Stimulated activated naive B cell treated with anti-CD40 and anti-IgM and Interleukin-4, amounts not matched to agents 10 μg/mL and 1 μg/mL and 100 μg/mL, for 72 hours (primary cell): ENCODE measurements around the gene TMEM44.
"Not testable (repeated sequence)": the region's sequence is repeated elsewhere in the genome, so short reads cannot be mapped to it uniquely, and the experiment has no call there.

ENCODE experiments used
- ATAC-seq, 2 donors: fragments of 150-1000 bp; cut with Tn5 transposase; replicated peaks; 2 replicates each; pipeline ENCODE4 v1.10.0; 2021; ENCODE audit warnings: moderate library complexity in 1 of 2
- DNase-seq: peaks from one replicate; pipeline ENCODE4 v3.0.0; 2021
- H3K27ac Mint-ChIP-seq: one replicate; pipeline ENCODE4 v1.8.0; 2022; ENCODE audit warnings: mild to moderate bottlenecking, mixed read lengths
- H3K27me3 Mint-ChIP-seq, 2 donors: one replicate each; pipeline ENCODE4 v1.8.0; 2022; ENCODE audit warnings: mixed read lengths in 2 of 2
- H3K36me3 Mint-ChIP-seq, 2 donors: one replicate each; pipeline ENCODE4 v1.8.0; 2022; ENCODE audit warnings: mixed read lengths in 2 of 2, mild to moderate bottlenecking in 1 of 2
- H3K4me1 Mint-ChIP-seq, 2 donors: one replicate each; pipeline ENCODE4 v1.8.0; 2022; ENCODE audit warnings: mixed read lengths in 2 of 2, mild to moderate bottlenecking in 1 of 2
- H3K4me3 Mint-ChIP-seq, 2 donors: one replicate each; pipeline ENCODE4 v1.8.0; 2022; ENCODE audit warnings: mild to moderate bottlenecking in 2 of 2, mixed read lengths in 2 of 2, moderate library complexity in 1 of 2
- H3K9me3 Mint-ChIP-seq, 2 donors: one replicate each; pipeline ENCODE4 v1.8.0; 2022; ENCODE audit warnings: mixed read lengths in 2 of 2, mild to moderate bottlenecking in 1 of 2

Gene TMEM44

DNA sequence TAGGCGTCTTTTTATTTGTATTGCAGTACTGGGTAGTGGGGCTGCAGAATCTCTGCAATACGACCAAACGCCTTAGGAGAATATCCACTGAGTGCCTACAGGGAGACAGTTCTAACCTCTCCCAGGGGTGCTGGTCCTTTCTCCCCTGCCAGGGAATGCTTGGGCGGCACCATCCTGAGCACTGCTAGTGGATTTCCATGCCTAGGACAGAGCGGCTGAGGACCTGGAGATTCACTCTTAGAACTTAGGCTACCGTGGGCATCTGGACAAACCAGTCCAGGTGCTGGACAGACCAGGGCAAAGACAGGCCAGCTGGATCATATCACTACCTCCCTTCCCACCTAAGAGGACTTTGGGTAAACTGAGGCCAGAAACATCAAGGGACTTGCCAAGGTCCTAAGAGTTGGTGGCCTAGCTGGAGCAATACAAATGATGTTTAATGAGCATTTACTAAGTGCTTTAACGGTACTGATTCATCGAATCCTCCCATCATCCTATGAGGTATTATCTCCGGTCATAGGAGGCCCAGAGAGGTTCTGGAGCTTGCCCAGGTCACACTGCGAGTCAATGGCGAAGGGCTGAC, 902 bp downstream of the TMEM44 start:
- peaks cover 0 to 6% of the 10 kb centered on the region in 2 donors for H3K36me3 Mint-ChIP-seq

DNA sequence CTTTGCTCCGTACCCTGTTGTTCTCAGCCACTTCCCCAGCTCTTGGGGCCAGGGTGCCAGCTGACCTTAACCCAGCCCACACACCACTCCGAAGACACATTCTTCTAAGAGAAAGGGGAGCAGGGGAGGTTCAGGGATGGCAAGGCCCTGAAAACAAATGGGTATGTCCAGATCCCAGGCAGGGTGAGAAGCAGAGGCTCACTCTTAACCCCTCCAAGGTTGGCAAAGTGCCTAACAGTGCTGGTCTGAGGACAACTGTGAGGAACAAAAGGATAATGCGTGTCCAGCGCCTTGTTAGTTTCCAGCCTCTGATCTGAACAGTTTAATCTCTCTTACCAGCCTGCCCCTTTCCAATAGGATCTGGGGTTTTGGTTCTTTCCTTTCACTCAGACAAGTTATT, 1.5 kb downstream of the TMEM44 start:
- ATAC-seq (no peak), DNase-seq (no peak)
- H3K27ac Mint-ChIP-seq, result no peak overlapping the region
- H3K36me3 Mint-ChIP-seq, result peaks cover 0 to 6% of the 10 kb centered on the region in 2 donors
- H3K4me1 Mint-ChIP-seq, result peaks cover 4 to 10% of the 10 kb centered on the region in 2 donors
- H3K4me3 Mint-ChIP-seq, result no peak overlapping the region
- no peaks in the 10 kb centered on the region for H3K27me3 Mint-ChIP-seq
- no peaks in the 10 kb centered on the region for H3K9me3 Mint-ChIP-seq

More for the DNA sequence above, 902 bp downstream of the TMEM44 start:
- DNase-seq (no peak), ATAC-seq (no peak)
- peaks cover 4 to 10% of the 10 kb centered on the region in 2 donors for H3K4me1 Mint-ChIP-seq
- H3K4me3 Mint-ChIP-seq, result peak overlapping the region; percentile 79 to 94
- H3K9me3 Mint-ChIP-seq, result no peaks in the 10 kb centered on the region
- H3K27ac Mint-ChIP-seq, result no peak overlapping the region
- no peaks in the 10 kb centered on the region for H3K27me3 Mint-ChIP-seq

GRCh38 chr3:194630681-194631080, 2.5 kb downstream of the TMEM44 start:
- H3K27me3 Mint-ChIP-seq, ATAC-seq: not testable (repeated sequence)

DNA sequence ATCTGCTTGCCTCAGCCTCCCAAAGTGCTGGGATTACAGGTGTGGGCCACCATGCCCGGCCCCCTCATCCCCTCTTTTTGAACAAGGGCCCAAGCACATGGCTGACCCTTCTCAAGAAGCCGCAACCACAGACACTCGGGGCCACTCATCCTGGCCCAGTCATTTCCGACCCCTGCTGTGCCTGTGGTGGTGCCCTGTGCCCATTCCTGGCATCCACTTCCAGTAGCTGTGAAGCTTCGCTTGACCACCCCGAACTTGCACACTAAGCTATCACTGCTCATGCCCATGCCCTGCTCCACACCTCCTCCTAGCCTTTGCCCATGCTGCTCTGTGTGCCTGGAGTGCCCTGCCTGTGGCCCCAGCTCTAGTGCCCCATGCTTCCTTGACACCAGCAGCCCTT, 8.3 kb downstream of the TMEM44 start:
- Mint-ChIP-seq H3K36me3 (no peaks in the 10 kb centered on the region), H3K27ac (no peak overlapping the region), H3K4me1 (no peaks in the 10 kb centered on the region), H3K9me3 (no peaks in the 10 kb centered on the region), H3K4me3 (no peak overlapping the region), H3K27me3 (no peaks in the 10 kb centered on the region)
- ATAC-seq, result no peak
- DNase-seq, result no peak

More at GRCh38 chr3:194630681-194631080, 2.5 kb downstream of the TMEM44 start:
- not testable (repeated sequence) for H3K27ac Mint-ChIP-seq, DNase-seq, H3K9me3 Mint-ChIP-seq, H3K4me3 Mint-ChIP-seq, H3K4me1 Mint-ChIP-seq, H3K36me3 Mint-ChIP-seq

GRCh38 chr3:194623449-194624290, 9.5 kb downstream of the TMEM44 start:
- Mint-ChIP-seq H3K4me1 (no peaks in the 10 kb centered on the region), H3K36me3 (no peaks in the 10 kb centered on the region), H3K27ac (no peak overlapping the region), H3K27me3 (no peaks in the 10 kb centered on the region), H3K9me3 (no peaks in the 10 kb centered on the region), H3K4me3 (no peak overlapping the region)
- no peak for ATAC-seq
- no peak for DNase-seq

DNA sequence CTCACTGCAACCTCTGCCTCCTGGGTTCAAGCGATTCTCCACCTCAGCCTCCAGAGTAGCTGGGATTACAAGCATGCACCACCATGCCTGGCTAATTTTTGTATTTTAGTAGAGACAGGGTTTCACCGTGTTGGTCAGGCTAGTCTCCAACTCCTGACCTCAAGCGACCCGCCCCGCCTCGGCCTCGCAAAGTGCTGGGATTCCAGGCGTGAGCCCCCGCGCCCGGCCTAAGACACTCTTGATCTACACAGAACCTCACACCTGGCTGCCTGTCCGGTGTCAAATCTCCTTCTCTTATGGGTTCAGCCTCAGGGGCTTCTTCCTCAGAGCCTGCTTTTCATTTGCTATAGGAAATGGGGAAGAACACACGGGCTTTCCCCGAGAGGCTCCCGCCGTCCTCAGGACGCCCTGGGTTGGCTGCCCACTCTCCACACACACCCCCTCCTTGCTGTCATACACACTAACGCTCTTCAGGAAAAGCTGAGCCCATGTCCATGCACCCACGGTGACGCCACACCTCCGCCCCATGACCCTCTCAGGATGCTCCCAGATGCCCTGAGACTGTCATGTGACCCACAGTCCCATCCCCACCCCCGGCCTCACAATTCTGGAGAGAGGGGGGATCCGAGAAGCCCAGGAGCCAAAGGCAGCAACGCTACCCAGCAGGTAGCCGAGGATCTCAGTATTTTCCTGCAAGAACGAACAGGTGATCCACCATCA, 10.4 kb downstream of the TMEM44 start:
- H3K36me3 Mint-ChIP-seq, result no peaks in the 10 kb centered on the region
- H3K27ac Mint-ChIP-seq, result no peak overlapping the region
- no peak for ATAC-seq
- no peak for DNase-seq
- H3K27me3 Mint-ChIP-seq, result no peaks in the 10 kb centered on the region
- no peak overlapping the region for H3K4me3 Mint-ChIP-seq
- no peaks in the 10 kb centered on the region for H3K4me1 Mint-ChIP-seq
- H3K9me3 Mint-ChIP-seq, result no peaks in the 10 kb centered on the region

DNA sequence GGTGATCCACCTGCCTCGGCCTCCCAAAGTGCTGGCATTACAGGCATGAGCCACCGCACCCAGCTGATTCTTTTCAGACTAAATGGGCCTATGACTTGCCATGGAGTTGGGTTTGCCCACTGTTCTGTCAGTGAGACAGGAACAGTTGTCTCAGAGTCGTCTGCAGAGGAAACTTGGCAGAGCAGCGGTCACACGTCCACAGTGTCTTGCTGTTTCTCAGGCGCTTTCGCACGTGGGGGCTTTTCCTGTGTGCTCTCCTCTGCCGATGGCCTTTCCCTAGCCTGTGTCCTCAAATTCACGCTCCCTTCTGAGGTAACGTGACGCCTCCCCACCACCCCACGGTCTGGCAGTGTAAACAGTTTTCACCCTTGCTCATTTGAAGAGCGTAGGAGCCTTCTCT, 11.3 kb downstream of the TMEM44 start:
- H3K9me3 Mint-ChIP-seq, result no peaks in the 10 kb centered on the region
- H3K4me3 Mint-ChIP-seq, result no peak overlapping the region
- ATAC-seq (no peak), DNase-seq (no peak)
- no peak overlapping the region for H3K27ac Mint-ChIP-seq
- no peaks in the 10 kb centered on the region for H3K36me3 Mint-ChIP-seq
- no peaks in the 10 kb centered on the region for H3K27me3 Mint-ChIP-seq
- H3K4me1 Mint-ChIP-seq, result no peaks in the 10 kb centered on the region

DNA sequence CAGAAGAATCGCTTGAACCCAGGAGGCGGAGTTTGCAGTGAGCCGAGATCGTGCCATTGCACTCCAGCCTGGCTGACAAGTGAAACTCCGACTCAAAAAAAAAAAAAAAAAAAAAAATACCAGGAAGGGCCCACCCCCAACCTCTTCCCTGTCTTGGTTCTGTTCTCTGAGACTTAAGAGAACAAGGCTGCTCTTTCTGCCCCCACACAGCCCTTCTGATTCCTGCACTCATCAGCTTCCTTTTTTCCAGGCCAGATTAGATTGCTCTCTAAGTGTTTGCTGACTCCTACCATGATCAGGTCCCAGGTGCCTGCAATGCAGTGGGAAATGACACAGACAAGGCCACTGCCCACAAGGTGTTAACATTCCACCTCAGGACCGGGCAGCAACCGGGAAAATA, 13.0 kb downstream of the TMEM44 start:
- no peak for DNase-seq
- no peak for ATAC-seq
- Mint-ChIP-seq H3K9me3 (no peaks in the 10 kb centered on the region), H3K4me1 (no peaks in the 10 kb centered on the region), H3K4me3 (no peak overlapping the region), H3K36me3 (no peaks in the 10 kb centered on the region), H3K27ac (no peak overlapping the region), H3K27me3 (no peaks in the 10 kb centered on the region)

GRCh38 chr3:194619741-194620140, 13.5 kb downstream of the TMEM44 start:
- Mint-ChIP-seq H3K4me1 (no peaks in the 10 kb centered on the region), H3K9me3 (no peaks in the 10 kb centered on the region), H3K27me3 (no peaks in the 10 kb centered on the region), H3K4me3 (no peak overlapping the region), H3K27ac (peak overlapping the region; percentile 44), H3K36me3 (no peaks in the 10 kb centered on the region)
- no peak for DNase-seq
- no peak for ATAC-seq

DNA sequence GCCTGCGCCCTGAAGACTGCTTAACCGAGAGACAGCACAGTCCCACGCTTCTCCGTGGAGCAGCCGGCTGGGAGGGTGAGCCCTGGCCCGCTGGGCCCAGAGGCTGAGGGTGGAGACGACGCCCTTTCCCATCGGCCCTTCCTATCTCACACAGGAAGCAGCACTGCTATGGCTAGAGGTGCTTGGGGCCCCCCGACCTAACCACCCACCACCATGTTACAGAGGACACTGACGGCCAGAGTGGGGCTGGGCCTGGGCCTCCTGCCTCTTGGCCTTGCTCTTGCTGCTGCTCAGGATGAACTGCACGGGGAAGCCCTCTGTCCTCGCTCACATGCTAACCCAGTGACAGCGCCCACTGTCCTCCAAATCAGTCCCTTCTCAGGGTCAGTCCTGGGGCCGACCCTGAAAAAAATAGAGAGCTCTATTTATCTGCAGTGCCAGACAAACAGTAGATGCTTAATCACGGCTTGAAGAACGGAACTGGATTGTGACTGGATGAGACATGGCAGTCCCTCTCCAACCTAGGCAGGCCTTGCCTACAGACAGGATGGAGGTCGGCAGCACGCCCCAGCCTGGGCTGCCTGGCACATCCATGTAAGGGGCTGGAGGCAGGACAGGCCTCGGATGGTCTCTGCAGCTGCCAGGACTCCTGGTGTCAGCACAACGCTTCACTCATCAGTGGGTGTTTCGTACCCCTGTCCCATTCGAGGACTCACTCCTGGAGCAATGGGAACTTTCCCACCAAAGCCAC, 14.2 kb downstream of the TMEM44 start:
- no peaks in the 10 kb centered on the region for H3K9me3 Mint-ChIP-seq
- no peak for ATAC-seq
- no peaks in the 10 kb centered on the region for H3K4me1 Mint-ChIP-seq

GRCh38 chr3:194617827-194618226, 15.4 kb downstream of the TMEM44 start:
- H3K4me1 Mint-ChIP-seq, result no peaks in the 10 kb centered on the region
- H3K27me3 Mint-ChIP-seq, result no peaks in the 10 kb centered on the region
- no peak overlapping the region for H3K4me3 Mint-ChIP-seq
- H3K27ac Mint-ChIP-seq, result no peak overlapping the region
- H3K9me3 Mint-ChIP-seq, result no peaks in the 10 kb centered on the region
- H3K36me3 Mint-ChIP-seq, result no peaks in the 10 kb centered on the region
- ATAC-seq (no peak), DNase-seq (no peak)

More for the DNA sequence above, 14.2 kb downstream of the TMEM44 start:
- DNase-seq, result no peak
- Mint-ChIP-seq H3K4me3 (no peak overlapping the region), H3K27me3 (no peaks in the 10 kb centered on the region), H3K36me3 (no peaks in the 10 kb centered on the region), H3K27ac (no peak overlapping the region)

GRCh38 chr3:194617143-194617671, 16.0 kb downstream of the TMEM44 start:
- Mint-ChIP-seq H3K27me3 (no peaks in the 10 kb centered on the region), H3K36me3 (no peaks in the 10 kb centered on the region), H3K4me1 (no peaks in the 10 kb centered on the region), H3K9me3 (no peaks in the 10 kb centered on the region), H3K27ac (no peak overlapping the region), H3K4me3 (no peak overlapping the region)
- DNase-seq (no peak), ATAC-seq (no peak)

DNA sequence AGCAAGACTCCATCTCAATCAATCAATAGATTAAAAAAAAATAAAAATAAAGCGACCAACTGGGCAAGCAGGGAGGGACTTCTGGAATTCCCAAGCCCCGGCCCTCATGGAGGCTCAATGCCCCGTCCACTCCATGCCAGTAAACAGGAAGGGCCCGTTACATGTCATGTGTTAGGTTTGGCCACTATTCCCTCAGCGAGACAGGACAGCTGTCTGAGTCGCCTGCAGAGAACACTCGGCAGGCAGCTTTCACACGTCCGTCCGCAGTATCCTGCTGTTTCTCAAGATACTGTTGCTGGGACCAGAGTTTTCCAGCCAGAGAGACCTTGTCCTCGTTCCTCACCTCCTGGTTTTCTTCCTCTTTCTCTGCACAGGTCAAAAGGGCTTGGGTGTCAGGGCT, 18.0 kb downstream of the TMEM44 start:
- no peaks in the 10 kb centered on the region for H3K36me3 Mint-ChIP-seq
- H3K9me3 Mint-ChIP-seq, result no peaks in the 10 kb centered on the region
- DNase-seq, result no peak
- no peak for ATAC-seq
- H3K4me3 Mint-ChIP-seq, result no peak overlapping the region
- no peaks in the 10 kb centered on the region for H3K27me3 Mint-ChIP-seq
- H3K4me1 Mint-ChIP-seq, result peaks cover 0 to 1% of the 10 kb centered on the region in 2 donors
- no peak overlapping the region for H3K27ac Mint-ChIP-seq

DNA sequence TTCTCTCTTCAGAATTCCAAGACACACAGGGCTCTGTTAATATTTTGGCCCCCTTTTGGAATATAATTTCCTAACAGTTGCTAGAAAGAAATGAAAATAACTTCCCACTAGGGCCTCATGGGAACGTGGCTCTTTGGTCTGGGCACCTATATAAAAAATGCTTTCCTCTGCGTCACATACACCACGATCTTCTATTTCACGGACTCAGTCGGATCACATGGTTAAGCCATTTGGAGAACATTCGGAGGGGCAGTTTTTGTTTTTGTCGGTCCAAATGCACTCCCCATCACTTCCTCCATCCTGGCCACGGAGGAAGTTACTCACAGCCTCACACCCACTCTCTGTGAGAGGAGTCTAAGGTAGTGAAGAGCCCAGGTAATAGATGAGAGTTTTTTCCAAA, 21.0 kb downstream of the TMEM44 start:
- Mint-ChIP-seq H3K36me3 (no peaks in the 10 kb centered on the region), H3K4me1 (peaks cover 0 to 1% of the 10 kb centered on the region in 2 donors), H3K27ac (no peak overlapping the region), H3K9me3 (no peaks in the 10 kb centered on the region), H3K4me3 (no peak overlapping the region), H3K27me3 (no peaks in the 10 kb centered on the region)
- no peak for ATAC-seq
- DNase-seq, result no peak
